HG02970 (cell line): ENCODE results near the gene SHCBP1L.

ENCODE experiments used
- ATAC-seq: cut with Tn5 transposase; IDR thresholded peaks from one replicate; pipeline ENCODE4 v1.9.1; 2021; ENCODE audit warnings: mild to moderate bottlenecking, moderate library complexity, moderate number of reproducible peaks; ENCODE audit not compliant: unreplicated experiment, low FRiP score

SHCBP1L gene

DNA sequence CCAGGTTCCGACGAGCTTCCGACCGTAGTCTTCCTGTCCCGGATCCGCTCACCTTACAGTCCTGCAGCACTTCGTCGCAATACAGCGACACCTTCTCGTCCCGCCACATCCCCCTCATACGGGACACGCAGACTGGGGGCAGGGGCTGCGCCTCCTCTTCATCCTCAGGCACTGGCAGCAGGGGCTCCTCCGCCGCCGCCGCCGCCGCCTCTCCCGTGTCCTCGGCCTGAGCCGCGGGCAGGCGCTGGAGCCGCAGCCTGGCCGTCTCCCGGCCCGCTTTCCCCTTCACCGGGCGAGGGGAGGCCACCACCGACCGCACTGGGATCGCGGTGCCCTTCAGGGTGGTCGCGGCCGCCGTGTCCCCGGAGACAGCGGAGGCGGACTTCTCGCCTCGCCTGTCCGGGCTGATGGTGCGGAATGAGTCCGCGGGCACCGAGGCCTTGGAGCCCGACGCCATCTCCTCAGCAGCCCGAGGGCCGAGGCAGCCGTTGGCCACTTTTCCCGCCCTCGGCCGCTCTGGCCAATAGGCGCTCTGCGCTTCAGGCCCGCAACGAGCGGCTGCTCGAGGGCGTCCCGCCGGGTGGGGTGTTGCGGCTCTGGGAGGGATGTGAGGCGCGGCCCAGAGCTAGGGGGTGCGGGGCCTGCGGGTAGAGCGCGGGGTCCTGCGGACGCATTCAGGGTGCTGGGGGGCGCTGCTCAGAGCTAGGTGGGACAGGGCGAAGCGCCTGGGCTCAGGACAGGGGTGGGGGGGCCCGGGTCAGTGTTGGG lies at the start of gene SHCBP1L:
Gene SHCBP1L, minus strand, starts transcription at position 490 of the 768 bp plus-strand sequence. Its CDS starts 33 bp downstream, at position 457.
- ATAC-seq = no peak

DNA sequence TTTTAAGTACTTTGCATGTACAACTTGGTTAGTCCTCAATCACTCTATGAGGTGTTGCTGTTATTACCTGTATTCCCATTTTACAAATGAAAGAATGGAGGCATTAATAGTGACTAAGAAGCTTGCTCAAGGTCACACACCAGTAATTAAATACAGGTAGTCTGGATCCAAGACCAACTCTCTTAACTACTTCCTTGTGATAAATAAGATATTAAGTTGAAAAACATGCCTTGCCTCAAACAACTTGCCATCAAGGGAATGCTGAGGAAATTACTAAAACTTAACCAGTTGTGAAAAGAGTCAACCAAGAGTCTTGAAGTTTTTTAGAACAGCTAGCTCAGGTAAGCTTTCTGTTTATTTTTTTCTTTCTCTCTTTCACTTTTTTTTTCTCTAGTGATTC lies 49.3 kb upstream of the SHCBP1L start:
- ATAC-seq = no peak

GRCh38 chr1:183000167-183000962 lies 47.4 kb upstream of the SHCBP1L start:
- no peak for ATAC-seq

- ATAC-seq = no peak
These were observed 45.5 kb upstream of the SHCBP1L start for GRCh38 chr1:182998482-182998881.

- ATAC-seq = no peak
These were observed 43.9 kb upstream of the SHCBP1L start for GRCh38 chr1:182996816-182997215.

DNA sequence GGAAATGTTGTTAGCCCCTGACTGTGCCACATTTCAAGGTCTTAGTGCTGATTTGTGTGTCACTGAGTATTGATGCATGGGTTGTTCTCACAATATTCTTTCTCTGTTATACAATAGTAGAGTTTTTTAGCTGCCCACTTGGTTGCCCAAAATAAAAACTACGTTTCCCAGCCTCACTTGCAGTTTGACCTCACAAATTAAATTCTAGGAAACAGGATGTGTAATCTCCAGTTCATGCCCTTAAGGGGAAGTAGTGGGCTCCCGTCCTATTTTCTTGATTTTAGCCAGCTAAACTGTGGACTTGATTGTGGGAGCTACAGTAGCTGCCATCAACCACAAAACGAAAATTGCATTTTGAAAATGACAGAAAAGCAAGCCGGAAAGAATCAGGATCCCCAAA lies 42.9 kb upstream of the SHCBP1L start:
- ATAC-seq = no peak

DNA sequence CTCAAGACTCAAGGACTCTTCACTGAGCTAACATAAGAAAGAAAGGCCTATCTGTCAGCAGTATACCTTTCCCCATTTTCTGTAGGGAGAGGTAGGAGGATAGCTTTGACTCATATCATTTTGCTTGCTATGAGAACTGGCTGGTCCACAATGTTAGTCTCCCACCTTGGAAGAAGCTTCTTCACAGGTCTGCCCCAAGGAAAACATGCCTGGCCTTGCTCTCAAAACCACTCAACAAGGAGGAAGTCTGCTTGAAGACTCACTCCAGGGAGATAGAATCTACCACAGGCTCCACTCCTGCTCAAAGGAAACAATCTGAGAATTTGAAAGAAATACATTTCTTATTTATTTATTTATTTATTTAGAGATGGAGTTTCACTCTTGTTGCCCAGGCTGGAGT lies 40.8 kb upstream of the SHCBP1L start:
- no peak for ATAC-seq

GRCh38 chr1:182990413-182991144 lies 37.6 kb upstream of the SHCBP1L start:
- ATAC-seq = no peak

DNA sequence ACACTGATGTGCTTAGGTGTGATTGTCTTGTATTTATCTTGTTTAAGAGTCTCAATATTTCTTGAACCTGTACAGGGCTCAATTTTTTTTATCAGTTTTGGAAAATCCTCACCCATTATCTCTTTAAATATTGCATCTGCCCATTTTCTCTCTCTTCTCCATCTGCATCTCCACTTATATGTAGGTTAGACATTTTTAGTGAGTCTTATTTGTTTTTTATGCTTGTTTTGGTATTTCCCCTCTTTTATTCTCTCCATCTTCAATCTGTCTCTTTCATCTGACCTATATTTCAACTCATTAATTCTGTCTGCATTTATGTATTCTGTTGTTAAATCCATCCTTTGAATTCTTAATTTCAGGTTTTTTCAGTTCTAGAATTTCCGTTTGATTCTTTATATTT lies 32.9 kb upstream of the SHCBP1L start:
- ATAC-seq = no peak

DNA sequence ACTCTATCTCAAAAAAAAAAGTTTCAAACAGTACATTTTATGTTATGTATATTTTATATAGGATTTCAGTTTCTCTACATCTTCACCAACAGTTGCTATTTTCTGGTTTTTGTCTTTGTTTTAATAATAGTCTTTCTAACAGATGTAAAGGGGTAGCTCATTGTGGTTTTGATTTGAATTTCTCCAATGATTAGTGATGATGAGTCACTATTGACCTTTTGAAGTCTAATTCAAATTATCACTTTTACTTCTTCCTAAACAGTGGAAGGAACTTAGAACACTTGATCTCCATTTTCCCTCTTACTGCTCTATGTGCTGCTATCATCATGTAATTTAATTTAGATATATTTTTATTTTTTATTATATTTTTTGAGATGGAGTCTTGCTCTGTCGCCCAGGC lies 31.7 kb upstream of the SHCBP1L start:
- ATAC-seq = no peak

DNA sequence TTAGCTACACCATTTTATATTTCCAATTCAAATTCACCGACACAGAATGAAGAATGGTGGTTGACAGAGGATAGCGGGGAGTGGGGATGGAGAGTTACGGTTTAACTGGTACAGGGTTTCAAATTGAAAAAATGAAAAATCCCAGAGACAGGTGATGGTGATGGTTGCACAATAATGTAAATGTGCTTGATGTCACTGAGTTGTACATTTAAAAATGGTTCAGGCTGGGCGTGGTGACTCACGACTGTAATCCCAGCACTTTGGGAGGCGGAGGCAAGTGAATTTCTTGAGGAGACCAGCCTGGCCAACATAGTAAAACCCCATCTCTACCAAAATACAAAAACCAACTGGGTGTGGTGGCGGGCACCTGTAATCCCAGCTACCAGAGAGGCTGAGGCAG lies 31.2 kb upstream of the SHCBP1L start:
- no peak for ATAC-seq

- ATAC-seq = no peak
These were observed 25.3 kb upstream of the SHCBP1L start for GRCh38 chr1:182978151-182978853.

- no peak for ATAC-seq
These were observed 24.5 kb upstream of the SHCBP1L start for GRCh38 chr1:182977480-182977879.

GRCh38 chr1:182974506-182975191 lies 21.7 kb upstream of the SHCBP1L start:
- no peak for ATAC-seq

GRCh38 chr1:182972829-182973228 lies 19.9 kb upstream of the SHCBP1L start:
- ATAC-seq = no peak

- no peak for ATAC-seq
These were observed 19.3 kb upstream of the SHCBP1L start for GRCh38 chr1:182972231-182972630.

DNA sequence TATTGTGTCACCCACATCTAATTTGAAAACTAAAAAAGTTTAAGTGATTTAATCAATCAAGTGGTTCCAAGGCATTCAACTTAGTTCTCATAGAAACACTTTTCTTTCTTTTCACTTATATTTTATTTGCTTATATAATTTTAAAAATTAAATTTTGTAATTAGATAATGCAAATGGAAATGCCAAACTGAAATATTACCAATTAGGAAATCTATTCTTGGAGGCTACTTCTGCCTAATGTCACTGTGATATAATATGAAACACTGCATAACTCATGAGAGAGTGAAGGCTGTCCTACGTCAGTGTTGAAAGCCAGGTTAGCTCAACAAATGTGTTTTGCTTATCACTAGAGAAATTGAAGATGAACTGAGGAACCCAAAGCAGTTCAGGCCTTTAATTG lies 18.3 kb upstream of the SHCBP1L start:
- no peak for ATAC-seq

DNA sequence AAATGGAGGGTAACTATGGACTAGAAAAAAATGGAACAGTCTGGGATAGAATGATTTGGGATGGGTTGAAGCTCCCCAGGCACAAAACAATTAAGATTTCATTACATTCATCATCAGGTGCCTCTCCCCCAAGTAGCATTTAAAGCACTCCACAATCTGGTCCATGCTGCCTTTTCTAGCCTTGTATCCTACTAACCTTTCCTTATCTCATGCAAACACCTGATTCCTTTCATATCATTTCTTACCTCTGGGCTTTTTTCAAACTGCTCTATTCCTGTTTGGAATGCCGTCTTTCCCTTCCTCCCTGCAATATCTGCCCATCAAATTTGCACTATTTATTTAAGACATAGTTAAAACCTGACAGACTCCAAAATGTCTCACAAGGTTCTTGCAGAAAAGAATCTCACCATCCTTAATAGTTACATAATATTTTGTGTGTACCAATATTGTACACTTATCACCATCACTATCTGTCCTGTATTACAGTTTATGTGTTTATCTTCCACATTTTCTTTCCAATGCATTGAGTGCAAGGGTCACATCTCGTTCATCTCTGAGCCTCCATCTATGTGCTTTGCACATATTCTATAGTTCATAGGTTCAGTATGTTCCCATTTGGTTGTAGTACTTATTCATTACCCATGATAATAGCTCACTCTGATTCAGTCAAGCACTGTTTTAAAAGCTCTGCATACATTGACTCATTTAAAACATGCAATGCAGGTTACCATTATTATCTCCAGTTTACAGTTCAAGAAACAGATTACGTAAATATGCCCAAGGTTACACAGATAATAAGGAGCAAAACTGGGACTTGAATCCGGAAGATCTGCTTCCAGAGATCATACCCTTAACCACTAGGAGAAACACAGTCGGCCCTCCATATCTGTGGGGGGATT lies 16.1 kb upstream of the SHCBP1L start:
- ATAC-seq = no peak

DNA sequence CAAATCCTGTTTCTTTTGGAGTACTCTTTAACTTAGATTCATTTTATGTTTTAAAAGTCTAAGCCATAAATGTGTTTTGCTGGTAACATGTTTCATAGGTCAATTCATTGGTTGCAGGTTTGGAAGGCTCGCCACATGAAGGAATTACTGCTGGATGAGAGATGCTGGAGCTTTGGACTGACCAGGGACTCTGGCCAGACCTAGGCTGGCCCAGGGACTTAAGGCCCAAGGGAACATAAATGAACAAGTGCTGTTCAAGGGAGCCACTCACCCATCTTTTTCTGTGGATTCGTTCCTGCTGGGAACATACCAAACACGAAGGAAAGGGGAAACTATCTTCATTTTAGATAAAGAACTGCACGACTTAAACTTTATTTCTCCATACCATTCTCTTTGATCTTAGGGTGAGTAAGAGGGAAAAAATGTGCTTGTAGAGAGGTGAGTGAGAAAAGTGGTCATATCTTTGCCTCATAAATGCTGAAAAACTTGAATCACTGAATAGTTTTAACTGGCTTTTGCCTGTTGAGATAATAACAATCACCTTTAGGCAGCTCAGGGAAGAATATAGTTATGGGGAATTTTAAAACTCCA lies 15.3 kb upstream of the SHCBP1L start:
- ATAC-seq = no peak
